Stimulated activated naive CD8-positive, alpha-beta T cell treated with anti-CD3 and anti-CD28 coated beads, Interleukin-15, amount 100 ng/mL, for 72 hours (primary cell): ENCODE data around the gene GNB4.

Experiments used
- ATAC-seq: fragments of 150-1000 bp; cut with Tn5 transposase; 2 replicates; pipeline ENCODE4 v1.10.0; 2021; ENCODE audit warnings: mild to moderate bottlenecking, moderate library complexity
- DNase-seq, 2 donors: peaks; one replicate each; pipeline ENCODE4 v3.0.0; 2021 to 2022
- H3K27ac Mint-ChIP-seq, 2 donors: one replicate each; pipeline ENCODE4 v1.8.0; 2022; ENCODE audit warnings: mild to moderate bottlenecking in 2 of 2, mixed read lengths in 2 of 2, moderate library complexity in 2 of 2
- H3K27me3 Mint-ChIP-seq: one replicate; pipeline ENCODE4 v1.8.0; 2022; ENCODE audit warnings: mixed read lengths
- H3K4me1 Mint-ChIP-seq: one replicate; pipeline ENCODE4 v1.8.0; 2022; ENCODE audit warnings: mild to moderate bottlenecking, mixed read lengths
- H3K4me3 Mint-ChIP-seq, 2 donors: one replicate each; pipeline ENCODE4 v1.8.0; 2022; ENCODE audit warnings: mild to moderate bottlenecking in 2 of 2, mixed read lengths in 2 of 2, moderate library complexity in 1 of 2
- H3K9me3 Mint-ChIP-seq, 2 donors: one replicate each; pipeline ENCODE4 v1.8.0; 2022; ENCODE audit warnings: mixed read lengths in 2 of 2

Gene GNB4

GRCh38 chr3:179414804-179415203 is 36.5 kb downstream of the GNB4 start:
- Mint-ChIP-seq H3K27me3 (no peaks in the 10 kb centered on the region), H3K4me1 (no peaks in the 10 kb centered on the region), H3K9me3 (no peaks in the 10 kb centered on the region), H3K4me3 (no peak overlapping the region), H3K27ac (no peak overlapping the region)
- DNase-seq (no peak), ATAC-seq (no peak)

GRCh38 chr3:179410999-179411398 is 40.3 kb downstream of the GNB4 start:
- H3K27ac Mint-ChIP-seq, result no peak overlapping the region
- H3K27me3 Mint-ChIP-seq, result no peaks in the 10 kb centered on the region
- no peak overlapping the region for H3K4me3 Mint-ChIP-seq
- DNase-seq (no peak), ATAC-seq (no peak)
- H3K9me3 Mint-ChIP-seq, result no peaks in the 10 kb centered on the region
- H3K4me1 Mint-ChIP-seq, result no peaks in the 10 kb centered on the region

- H3K4me3 Mint-ChIP-seq, result no peak overlapping the region
- ATAC-seq (no peak), DNase-seq (no peak)
- no peaks in the 10 kb centered on the region for H3K4me1 Mint-ChIP-seq
- H3K9me3 Mint-ChIP-seq, result no peaks in the 10 kb centered on the region
- no peak overlapping the region for H3K27ac Mint-ChIP-seq
- no peaks in the 10 kb centered on the region for H3K27me3 Mint-ChIP-seq
Measured at GRCh38 chr3:179410331-179410730, 40.9 kb downstream of the GNB4 start.

GRCh38 chr3:179404307-179404706 is 47.0 kb downstream of the GNB4 start:
- no peaks in the 10 kb centered on the region for H3K4me1 Mint-ChIP-seq
- no peaks in the 10 kb centered on the region for H3K9me3 Mint-ChIP-seq
- ATAC-seq (no peak), DNase-seq (no peak)
- H3K27me3 Mint-ChIP-seq, result no peaks in the 10 kb centered on the region
- peak overlapping the region in 1 of 2 donors; percentile 59 for H3K27ac Mint-ChIP-seq
- no peak overlapping the region for H3K4me3 Mint-ChIP-seq

- no peak for ATAC-seq
- no peak for DNase-seq
- Mint-ChIP-seq H3K4me1 (no peaks in the 10 kb centered on the region), H3K27me3 (no peaks in the 10 kb centered on the region), H3K4me3 (no peak overlapping the region), H3K27ac (no peak overlapping the region), H3K9me3 (no peaks in the 10 kb centered on the region)
Measured at GRCh38 chr3:179402963-179403362, 48.3 kb downstream of the GNB4 start.

- no peaks in the 10 kb centered on the region for H3K27me3 Mint-ChIP-seq
- DNase-seq (no peak), ATAC-seq (no peak)
- H3K9me3 Mint-ChIP-seq, result no peaks in the 10 kb centered on the region
- no peak overlapping the region for H3K27ac Mint-ChIP-seq
- no peak overlapping the region for H3K4me3 Mint-ChIP-seq
- H3K4me1 Mint-ChIP-seq, result no peaks in the 10 kb centered on the region
Measured at GRCh38 chr3:179401561-179401960, 49.7 kb downstream of the GNB4 start.

GRCh38 chr3:179398574-179399231 is 52.6 kb downstream of the GNB4 start:
- Mint-ChIP-seq H3K4me1 (no peaks in the 10 kb centered on the region), H3K9me3 (no peaks in the 10 kb centered on the region), H3K27me3 (no peaks in the 10 kb centered on the region), H3K4me3 (no peak overlapping the region), H3K27ac (no peak overlapping the region)
- DNase-seq (no peak), ATAC-seq (no peak)

- DNase-seq (no peak), ATAC-seq (no peak)
- no peak overlapping the region for H3K27ac Mint-ChIP-seq
- no peaks in the 10 kb centered on the region for H3K27me3 Mint-ChIP-seq
- H3K4me3 Mint-ChIP-seq, result no peak overlapping the region
- no peaks in the 10 kb centered on the region for H3K9me3 Mint-ChIP-seq
- no peaks in the 10 kb centered on the region for H3K4me1 Mint-ChIP-seq
Measured at GRCh38 chr3:179391906-179392305, 59.4 kb downstream of the GNB4 start.

GRCh38 chr3:179376474-179376873 is 74.8 kb downstream of the GNB4 start:
- H3K27ac Mint-ChIP-seq, result no peak overlapping the region
- no peak overlapping the region for H3K4me3 Mint-ChIP-seq
- H3K9me3 Mint-ChIP-seq, result no peaks in the 10 kb centered on the region
- no peak for ATAC-seq
- no peak for DNase-seq
- H3K4me1 Mint-ChIP-seq, result no peaks in the 10 kb centered on the region
- no peaks in the 10 kb centered on the region for H3K27me3 Mint-ChIP-seq

- H3K27ac Mint-ChIP-seq, result no peak overlapping the region
- DNase-seq, result no peak
- ATAC-seq, result no peak
- no peaks in the 10 kb centered on the region for H3K9me3 Mint-ChIP-seq
- H3K4me3 Mint-ChIP-seq, result no peak overlapping the region
- no peaks in the 10 kb centered on the region for H3K4me1 Mint-ChIP-seq
- H3K27me3 Mint-ChIP-seq, result no peaks in the 10 kb centered on the region
Measured at GRCh38 chr3:179375091-179375999, 75.9 kb downstream of the GNB4 start.

GRCh38 chr3:179373938-179374337 is 77.3 kb downstream of the GNB4 start:
- Mint-ChIP-seq H3K4me1 (no peaks in the 10 kb centered on the region), H3K27ac (no peak overlapping the region), H3K27me3 (no peaks in the 10 kb centered on the region), H3K9me3 (no peaks in the 10 kb centered on the region), H3K4me3 (no peak overlapping the region)
- no peak for ATAC-seq
- no peak for DNase-seq

- ATAC-seq (no peak), DNase-seq (no peak)
- Mint-ChIP-seq H3K4me1 (no peaks in the 10 kb centered on the region), H3K27ac (no peak overlapping the region), H3K27me3 (no peaks in the 10 kb centered on the region), H3K4me3 (no peak overlapping the region), H3K9me3 (no peaks in the 10 kb centered on the region)
Measured at GRCh38 chr3:179369621-179370020, 81.6 kb downstream of the GNB4 start.

GRCh38 chr3:179363332-179363731 is 87.9 kb downstream of the GNB4 start:
- Mint-ChIP-seq H3K27me3 (no peaks in the 10 kb centered on the region), H3K4me1 (no peaks in the 10 kb centered on the region), H3K27ac (no peak overlapping the region), H3K9me3 (no peaks in the 10 kb centered on the region), H3K4me3 (no peak overlapping the region)
- DNase-seq, result no peak
- no peak for ATAC-seq

- DNase-seq (no peak), ATAC-seq (no peak)
- H3K9me3 Mint-ChIP-seq, result no peaks in the 10 kb centered on the region
- peaks cover 29% of the 10 kb centered on the region for H3K4me1 Mint-ChIP-seq
- H3K27ac Mint-ChIP-seq, result peak overlapping the region in 1 of 2 donors; percentile 35
- no peak overlapping the region for H3K4me3 Mint-ChIP-seq
- H3K27me3 Mint-ChIP-seq, result no peaks in the 10 kb centered on the region
Measured at GRCh38 chr3:179355996-179356395, 95.3 kb downstream of the GNB4 start.

GRCh38 chr3:179348325-179349013 is 102.8 kb downstream of the GNB4 start:
- H3K4me1 Mint-ChIP-seq, result peaks cover 15% of the 10 kb centered on the region
- H3K27me3 Mint-ChIP-seq, result no peaks in the 10 kb centered on the region
- DNase-seq, result no peak
- ATAC-seq, result peak; percentile 27
- H3K4me3 Mint-ChIP-seq, result peak overlapping the region; percentile 93 to 94
- peak overlapping the region; percentile 84 to 96 for H3K27ac Mint-ChIP-seq
- H3K9me3 Mint-ChIP-seq, result no peaks in the 10 kb centered on the region
